Activated CD8-positive, alpha-beta memory T cell treated with anti-CD3 and anti-CD28 coated beads, Interleukin-2, amount 50 U/mL, for 1 hour (primary cell): ENCODE results near the gene PILRA.

Source experiments
- DNase-seq: peaks from one replicate; pipeline ENCODE4 v3.0.0-alpha.2; 2020; ENCODE audit errors: extremely low read depth

PILRA gene

GRCh38 chr7:100411101-100411500 lies 37.8 kb downstream of the PILRA start:
- no peak for DNase-seq

DNA sequence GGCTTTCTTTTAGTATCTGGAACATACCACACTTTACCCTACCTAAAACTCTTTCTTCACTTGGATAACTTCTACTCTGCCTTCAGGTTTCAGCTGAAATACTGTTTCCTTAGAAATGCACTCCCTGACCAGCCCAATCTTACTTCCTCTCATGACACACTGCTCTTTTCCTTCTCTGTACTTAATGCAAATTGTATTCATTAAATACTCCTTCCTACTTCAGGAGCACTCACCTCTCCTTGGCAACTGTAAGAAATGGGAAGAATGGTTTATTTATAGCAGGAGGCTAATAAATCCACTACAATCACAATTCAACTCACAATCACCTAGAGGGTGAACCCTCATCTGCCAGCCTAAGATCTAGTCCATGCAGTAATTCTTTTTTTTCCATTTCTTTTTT lies 40.1 kb downstream of the PILRA start:
- DNase-seq, result no peak

DNA sequence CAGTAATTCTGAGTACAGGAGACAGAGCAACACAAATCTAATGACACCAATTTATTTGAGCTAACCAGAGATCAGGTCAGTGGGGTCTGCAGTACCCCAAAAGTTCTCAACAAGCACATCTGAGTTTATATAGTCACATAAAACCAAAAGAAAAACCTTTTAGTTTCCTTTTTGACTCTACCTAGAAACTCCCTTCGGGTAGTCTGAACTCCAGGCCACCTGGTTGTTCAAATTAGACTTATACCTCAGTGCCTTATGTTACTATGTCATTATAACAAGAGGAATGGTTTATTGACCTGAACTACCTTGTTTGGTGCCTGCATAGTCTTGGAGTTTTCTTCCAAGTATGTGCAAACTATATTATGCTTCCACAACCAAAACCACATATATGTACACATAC lies 40.6 kb downstream of the PILRA start:
- no peak for DNase-seq

- no peak for DNase-seq
Measured at GRCh38 chr7:100415448-100415847, 42.2 kb downstream of the PILRA start.

GRCh38 chr7:100418930-100419659 lies 45.8 kb downstream of the PILRA start:
- no peak for DNase-seq

- no peak for DNase-seq
Measured at GRCh38 chr7:100419660-100420226, 46.5 kb downstream of the PILRA start.

GRCh38 chr7:100423315-100423714 lies 50.0 kb downstream of the PILRA start:
- DNase-seq, result no peak

GRCh38 chr7:100425347-100425746 lies 52.1 kb downstream of the PILRA start:
- no peak for DNase-seq

DNA sequence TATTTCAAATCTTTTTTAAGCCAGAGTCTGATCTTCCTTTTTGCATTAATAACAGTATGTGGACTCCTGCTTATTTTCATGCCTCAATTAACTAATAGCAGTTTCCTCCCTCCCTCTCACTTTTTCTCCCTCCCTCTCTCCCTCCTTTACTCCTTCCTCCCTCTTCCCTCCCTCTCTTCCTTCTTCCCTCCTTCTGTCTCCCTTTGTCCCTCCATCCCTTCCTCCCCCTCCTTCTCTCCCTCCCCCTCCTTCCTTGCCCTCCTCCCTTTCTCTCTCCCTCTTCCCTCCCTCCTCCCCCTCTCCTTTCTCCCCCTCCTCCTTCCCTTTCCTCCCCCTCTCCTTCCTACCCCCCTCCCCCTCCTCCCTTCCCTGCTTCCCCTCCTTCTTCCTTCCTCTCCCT lies 53.2 kb downstream of the PILRA start:
- no peak for DNase-seq

GRCh38 chr7:100427762-100428198 lies 54.5 kb downstream of the PILRA start:
- no peak for DNase-seq

DNA sequence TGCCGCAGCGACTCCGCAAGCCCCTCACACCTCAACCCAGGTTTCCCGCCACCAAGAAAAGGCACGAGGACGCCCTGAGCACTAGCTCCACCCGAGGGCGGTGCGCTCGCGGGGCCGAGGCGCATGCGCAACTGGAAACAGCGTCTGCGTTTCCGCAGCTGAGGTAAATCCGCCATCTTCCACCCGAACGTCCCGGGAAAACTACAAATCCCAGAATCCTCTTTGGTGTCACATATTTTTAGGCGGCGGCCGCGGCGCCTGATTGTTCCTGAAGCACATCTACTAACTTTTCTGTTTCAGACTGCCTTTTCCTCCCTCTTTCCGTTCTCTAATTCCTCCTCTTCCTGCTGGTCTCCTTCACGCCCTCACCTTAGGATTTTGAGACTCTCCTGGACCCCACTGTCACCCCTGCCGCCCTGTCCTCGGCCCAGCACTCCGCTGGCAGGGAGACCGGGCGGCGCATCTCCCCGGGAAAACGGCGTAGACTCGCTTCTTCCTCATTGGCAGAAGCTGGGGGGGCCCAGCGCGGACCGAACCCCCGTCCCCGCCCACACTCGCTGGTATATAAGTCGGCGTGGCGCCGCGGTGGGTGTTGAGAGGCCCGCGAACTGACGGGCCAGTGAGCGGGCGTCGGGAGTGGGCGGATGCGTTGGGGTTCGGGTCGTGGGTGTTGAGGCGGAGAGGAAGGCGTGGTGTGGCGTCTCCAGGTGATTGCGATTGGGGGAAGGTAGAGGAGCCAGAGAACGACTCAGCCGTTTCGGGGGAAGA lies 55.1 kb downstream of the PILRA start, which contains the start of gene ZCWPW1:
TSS of gene ZCWPW1 (minus strand) at position 505 of the 768 bp plus-strand sequence. CDS start 8,054 bp downstream, outside the sequence.
- DNase-seq, result peak; percentile 92

GRCh38 chr7:100428967-100429636 lies 55.8 kb downstream of the PILRA start:
- DNase-seq, result peak; percentile 100

GRCh38 chr7:100429637-100430492 lies 56.6 kb downstream of the PILRA start, which contains the start of gene MEPCE:
Gene MEPCE (plus strand): TSS chr7:100429831. CDS start chr7:100430019, 188 bp downstream.
- peak; percentile 92 for DNase-seq

DNA sequence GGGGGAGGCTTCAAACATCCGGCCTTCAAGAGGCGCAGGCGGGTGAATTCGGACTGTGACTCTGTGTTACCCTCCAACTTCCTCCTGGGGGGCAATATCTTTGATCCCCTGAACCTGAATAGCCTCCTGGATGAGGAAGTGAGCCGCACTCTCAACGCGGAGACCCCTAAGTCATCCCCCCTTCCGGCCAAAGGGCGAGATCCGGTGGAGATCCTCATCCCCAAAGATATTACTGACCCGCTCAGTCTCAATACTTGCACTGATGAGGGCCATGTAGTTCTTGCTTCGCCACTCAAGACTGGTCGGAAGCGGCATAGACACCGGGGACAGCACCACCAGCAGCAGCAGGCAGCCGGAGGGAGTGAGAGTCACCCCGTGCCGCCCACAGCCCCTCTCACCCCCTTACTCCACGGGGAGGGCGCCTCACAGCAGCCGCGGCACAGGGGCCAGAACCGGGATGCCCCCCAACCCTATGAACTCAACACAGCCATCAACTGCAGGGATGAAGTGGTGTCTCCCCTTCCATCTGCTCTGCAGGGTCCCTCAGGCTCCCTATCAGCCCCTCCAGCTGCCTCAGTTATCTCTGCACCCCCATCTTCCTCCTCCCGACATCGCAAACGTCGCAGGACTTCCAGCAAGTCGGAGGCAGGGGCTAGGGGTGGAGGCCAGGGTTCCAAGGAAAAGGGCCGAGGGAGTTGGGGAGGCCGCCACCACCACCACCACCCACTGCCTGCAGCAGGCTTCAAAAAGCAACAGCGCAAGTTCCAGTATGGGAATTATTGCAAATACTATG lies 57.4 kb downstream of the PILRA start:
- no peak for DNase-seq

DNA sequence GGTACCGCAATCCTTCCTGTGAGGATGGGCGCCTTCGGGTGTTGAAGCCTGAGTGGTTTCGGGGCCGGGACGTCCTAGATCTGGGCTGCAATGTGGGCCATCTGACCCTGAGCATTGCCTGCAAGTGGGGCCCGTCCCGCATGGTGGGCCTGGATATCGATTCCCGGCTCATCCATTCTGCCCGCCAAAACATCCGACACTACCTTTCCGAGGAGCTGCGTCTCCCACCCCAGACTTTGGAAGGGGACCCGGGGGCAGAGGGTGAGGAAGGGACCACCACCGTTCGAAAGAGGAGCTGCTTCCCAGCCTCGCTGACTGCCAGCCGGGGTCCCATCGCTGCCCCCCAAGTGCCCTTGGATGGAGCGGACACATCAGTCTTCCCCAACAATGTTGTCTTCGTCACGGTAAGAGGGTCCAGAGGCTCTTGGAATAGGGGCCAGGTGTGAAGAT lies 58.0 kb downstream of the PILRA start:
- no peak for DNase-seq

GRCh38 chr7:100432053-100432452 lies 58.8 kb downstream of the PILRA start:
- no peak for DNase-seq

DNA sequence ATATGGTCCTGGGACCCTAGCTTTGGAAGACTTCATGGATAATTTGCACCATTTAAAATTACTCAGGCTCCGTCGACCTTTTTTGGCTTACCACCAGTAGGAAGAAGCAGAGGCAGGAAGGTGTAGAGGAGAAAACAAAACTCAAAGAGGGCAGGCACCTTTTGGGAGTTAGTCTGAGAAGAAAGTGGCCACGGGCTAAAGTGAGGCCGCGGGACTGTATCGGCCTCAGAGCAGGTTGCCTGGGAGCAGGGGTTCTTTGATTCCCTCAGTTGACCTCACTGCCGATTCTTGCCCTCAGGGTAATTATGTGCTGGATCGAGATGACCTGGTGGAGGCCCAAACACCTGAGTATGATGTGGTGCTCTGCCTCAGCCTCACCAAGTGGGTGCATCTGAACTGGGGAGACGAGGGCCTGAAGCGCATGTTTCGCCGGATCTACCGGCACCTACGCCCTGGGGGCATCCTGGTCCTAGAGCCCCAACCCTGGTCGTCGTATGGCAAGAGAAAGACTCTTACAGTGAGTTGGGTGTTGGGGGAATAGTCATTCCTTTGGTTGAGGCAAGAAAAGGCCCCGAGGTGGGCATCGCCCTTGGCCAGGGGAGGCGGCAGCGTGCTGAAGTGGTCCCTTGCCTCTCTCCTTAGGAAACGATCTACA lies 59.5 kb downstream of the PILRA start:
- DNase-seq, result no peak

DNA sequence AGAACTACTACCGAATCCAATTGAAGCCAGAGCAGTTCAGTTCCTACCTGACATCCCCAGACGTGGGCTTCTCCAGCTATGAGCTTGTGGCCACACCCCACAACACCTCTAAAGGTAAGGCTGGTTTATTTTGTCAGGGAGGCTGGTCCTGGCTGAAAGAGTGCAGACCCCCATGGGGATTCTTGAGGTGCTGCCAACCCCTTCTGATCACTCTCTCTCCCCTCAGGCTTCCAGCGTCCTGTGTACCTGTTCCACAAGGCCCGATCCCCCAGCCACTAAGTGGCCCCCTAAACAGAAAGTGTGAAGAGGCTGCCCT lies 59.9 kb downstream of the PILRA start:
- DNase-seq, result no peak

DNA sequence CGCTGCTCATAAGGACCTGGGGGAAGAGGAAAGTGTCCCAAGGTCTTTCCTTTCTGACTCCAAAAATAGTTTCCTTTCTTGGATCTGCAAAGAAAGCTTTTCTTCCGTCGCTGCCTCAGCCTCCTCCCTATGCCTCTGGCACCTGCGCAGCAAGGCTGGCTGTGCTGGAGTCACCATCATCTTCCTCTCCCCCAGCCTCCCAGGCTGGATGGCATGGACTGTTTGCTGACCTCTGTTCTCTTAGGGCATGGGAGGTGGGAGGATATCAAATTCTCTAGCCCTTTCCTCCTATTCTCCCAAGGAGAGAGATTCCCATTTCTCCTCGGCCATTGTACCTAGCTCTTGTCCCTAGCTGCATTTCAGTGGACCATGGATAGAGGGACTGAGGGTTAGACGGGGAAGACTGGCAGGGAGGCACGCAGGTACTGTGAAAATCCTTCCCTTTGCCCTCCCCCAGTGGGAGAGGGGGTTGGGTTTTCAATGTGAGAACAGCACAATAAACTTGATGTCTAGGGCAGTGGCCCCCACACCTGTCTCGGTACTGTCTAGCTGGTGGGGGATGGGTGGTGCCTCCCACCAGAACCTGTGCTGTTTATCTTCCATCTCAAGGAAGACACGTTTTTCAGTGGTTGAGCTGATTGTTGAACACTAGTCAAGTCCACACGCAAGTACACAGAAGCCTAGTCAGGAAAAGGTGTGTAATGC lies 60.5 kb downstream of the PILRA start:
- DNase-seq, result no peak
